ENCODE results near the gene HMCES.

Gene HMCES

DNA sequence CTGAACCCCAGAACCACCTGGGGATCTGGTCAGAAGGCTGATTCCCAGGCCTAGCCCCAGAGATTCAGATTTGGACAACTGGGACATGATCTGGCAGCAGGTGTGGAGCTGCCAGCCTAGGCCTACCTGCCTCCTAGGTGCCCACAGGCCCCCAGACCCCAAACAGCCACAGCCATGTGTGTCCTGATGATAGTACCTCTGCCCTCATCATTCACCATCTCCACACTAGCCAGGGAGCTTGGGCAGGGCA is 34.7 kb downstream of the HMCES start:
- H3K9me3 ChIP-seq (ENCODE audit: control insufficient read depth, insufficient read depth, low read depth, low read length): no peaks in the 10 kb centered on the region
- no peak overlapping the region for H3K4me3 ChIP-seq (ENCODE audit: low read depth, low read length)
- ChIA-PET CTCF (interaction anchor here (0.7 to 1.3 kb wide), 2 partner anchors 68 to 176 kb away, joined by 3 to 6 read pairs; no protein-coding TSS in a partner anchor), POLR2A (interaction anchor here (0.5 to 4.0 kb wide), 4 partner anchors 34 to 652 kb away, joined by 3 to 42 read pairs (median 4); partner anchors contain the start of genes HMCES and RAB43)
- no peak overlapping the region for H3K27ac ChIP-seq (ENCODE audit: extremely low read depth, low read depth, low read length)
- TF ChIP-seq GLI2 (tag by site-specific recombination; IDR thresholded peaks at IDR 0.05; ENCODE audit: borderline replicate concordance, low read depth): no peak
- no peak for TF ChIP-seq SCRT1 (tag by site-specific recombination; IDR thresholded peaks at IDR 0.05; ENCODE audit: borderline replicate concordance)
- TF ChIP-seq ZIC2 (tag by site-specific recombination; IDR thresholded peaks at IDR 0.05): no peak
- peaks cover 0 to 12% of the 10 kb centered on the region in 2 experiments; a peak in 1 of 3 replicates for H3K36me3 ChIP-seq (ENCODE audit: control insufficient read depth in 2 of 2, insufficient read depth in 1 of 2, low read length in 2 of 2)
- no peaks in the 10 kb centered on the region for H3K4me1 ChIP-seq (ENCODE audit: control insufficient read depth, insufficient read depth, low read length)

DNA sequence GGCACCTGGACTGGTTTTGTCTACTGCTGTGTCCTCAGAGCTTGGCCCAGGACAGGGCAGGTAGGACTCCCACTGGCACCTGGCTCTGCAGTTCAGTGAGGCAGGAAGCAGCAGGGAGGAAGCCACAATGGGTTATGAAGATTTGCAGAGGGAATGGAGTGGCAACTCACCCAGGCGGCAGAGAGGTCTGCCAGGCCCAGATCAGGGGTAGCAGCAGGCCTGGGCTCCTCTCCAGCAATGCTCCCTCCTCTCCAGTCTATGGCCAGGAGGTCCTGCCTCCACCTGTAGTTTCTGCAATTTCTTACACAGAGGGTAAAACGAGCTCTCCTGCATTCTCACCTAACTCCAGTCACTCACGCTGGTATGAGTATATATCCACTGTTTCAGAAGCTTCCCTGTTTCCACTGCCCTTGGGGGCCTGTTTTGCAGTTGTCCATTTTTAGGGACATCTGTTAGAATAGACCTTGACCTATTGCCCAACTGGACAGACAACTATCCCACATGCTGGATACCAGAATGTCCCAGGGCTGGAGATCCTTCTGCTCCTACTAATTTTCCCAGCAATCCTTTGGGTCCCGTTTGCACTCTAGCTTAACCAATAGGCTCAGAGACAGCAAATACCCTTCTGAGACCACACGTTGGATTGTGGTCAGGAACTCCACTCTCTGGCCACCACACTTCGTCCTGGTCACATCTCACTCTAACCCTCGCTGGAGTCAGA is 35.2 kb downstream of the HMCES start:
- Histone ChIP-seq H3K4me3 (ENCODE audit: low read depth, low read length) (peak overlapping the region; percentile 97), H3K4me1 (ENCODE audit: control insufficient read depth, insufficient read depth, low read length) (no peaks in the 10 kb centered on the region), H3K36me3 (ENCODE audit: control insufficient read depth in 2 of 2, insufficient read depth in 1 of 2, low read length in 2 of 2) (peaks cover 0 to 12% of the 10 kb centered on the region in 2 experiments; a peak in 1 of 3 replicates), H3K27ac (ENCODE audit: extremely low read depth, low read depth, low read length) (peak overlapping the region; percentile 83; the same call in 1 of the 2 replicates), H3K9me3 (ENCODE audit: control insufficient read depth, insufficient read depth, low read depth, low read length) (no peaks in the 10 kb centered on the region)
- TF ChIP-seq, protein P1, sequence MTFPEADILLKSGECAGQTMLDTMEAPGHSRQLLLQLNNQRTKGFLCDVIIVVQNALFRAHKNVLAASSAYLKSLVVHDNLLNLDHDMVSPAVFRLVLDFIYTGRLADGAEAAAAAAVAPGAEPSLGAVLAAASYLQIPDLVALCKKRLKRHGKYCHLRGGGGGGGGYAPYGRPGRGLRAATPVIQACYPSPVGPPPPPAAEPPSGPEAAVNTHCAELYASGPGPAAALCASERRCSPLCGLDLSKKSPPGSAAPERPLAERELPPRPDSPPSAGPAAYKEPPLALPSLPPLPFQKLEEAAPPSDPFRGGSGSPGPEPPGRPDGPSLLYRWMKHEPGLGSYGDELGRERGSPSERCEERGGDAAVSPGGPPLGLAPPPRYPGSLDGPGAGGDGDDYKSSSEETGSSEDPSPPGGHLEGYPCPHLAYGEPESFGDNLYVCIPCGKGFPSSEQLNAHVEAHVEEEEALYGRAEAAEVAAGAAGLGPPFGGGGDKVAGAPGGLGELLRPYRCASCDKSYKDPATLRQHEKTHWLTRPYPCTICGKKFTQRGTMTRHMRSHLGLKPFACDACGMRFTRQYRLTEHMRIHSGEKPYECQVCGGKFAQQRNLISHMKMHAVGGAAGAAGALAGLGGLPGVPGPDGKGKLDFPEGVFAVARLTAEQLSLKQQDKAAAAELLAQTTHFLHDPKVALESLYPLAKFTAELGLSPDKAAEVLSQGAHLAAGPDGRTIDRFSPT (tag by site-specific recombination; IDR thresholded peaks at IDR 0.05): peak; percentile 57; the same call in 1 of the 2 replicates
- TF ChIP-seq ZFHX2 (tag by site-specific recombination; conservative IDR thresholded peaks at IDR 0.05): no peak
- TF ChIP-seq ZNF76 (tag by site-specific recombination; IDR thresholded peaks at IDR 0.05; ENCODE audit: borderline replicate concordance, low read depth): peak; percentile 64; the same call in 1 of the 2 replicates
- no peak for TF ChIP-seq ZBTB8A (tag by site-specific recombination; IDR thresholded peaks at IDR 0.05)
- ChIA-PET CTCF (interaction anchor here (0.7 to 1.3 kb wide), 2 partner anchors 68 to 176 kb away, joined by 3 to 6 read pairs; no protein-coding TSS in a partner anchor), POLR2A (interaction anchor here (1.0 to 4.0 kb wide), 5 partner anchors 8 to 192 kb away, joined by 3 to 42 read pairs (median 5); partner anchors contain the start of genes HMCES and RAB43)

DNA sequence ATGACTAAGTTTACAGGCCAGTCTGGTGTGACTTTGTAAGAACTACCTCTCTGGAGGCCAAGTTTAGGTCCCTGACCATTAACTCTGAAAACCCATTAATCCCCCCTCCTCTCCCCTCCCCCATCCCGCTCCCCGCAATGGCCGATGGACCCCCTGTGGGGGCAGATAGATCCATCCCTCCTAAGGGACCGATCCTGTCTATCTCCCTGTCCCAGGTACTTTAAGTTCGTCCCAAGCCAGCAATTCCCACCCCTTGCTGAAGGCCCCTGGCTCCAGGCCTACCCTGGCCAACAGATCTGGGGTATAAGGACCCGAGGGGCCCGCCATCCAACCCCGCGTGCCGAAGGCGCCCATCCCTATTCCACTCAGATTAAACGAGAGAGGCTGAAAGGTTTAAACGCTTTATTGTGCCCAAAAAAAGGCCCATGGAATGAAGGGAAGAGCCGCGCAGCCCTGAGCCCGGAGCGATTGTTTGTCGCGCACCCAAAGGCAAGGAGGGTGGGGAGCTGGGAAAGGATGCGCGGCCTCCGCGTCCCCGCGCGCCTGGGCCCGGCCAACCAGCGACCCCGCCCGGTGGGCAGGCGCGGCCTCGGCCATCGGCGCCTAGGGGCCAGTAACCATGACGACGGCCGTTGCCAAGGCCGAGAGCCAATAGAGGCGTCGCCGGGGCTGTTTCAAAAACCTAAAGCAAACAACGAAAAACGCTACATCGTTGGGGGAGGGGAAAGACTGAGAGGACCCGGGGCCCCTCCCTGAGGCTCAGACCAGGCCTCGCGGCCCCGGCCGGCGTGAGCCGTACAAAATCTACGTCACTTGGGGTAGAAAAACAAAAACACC is 35.9 kb downstream of the HMCES start:
- H3K4me3 ChIP-seq (ENCODE audit: low read depth, low read length): peak overlapping the region; percentile 97
- H3K4me1 ChIP-seq (ENCODE audit: control insufficient read depth, insufficient read depth, low read length): no peaks in the 10 kb centered on the region
- peak overlapping the region; percentile 83 for H3K27ac ChIP-seq (ENCODE audit: extremely low read depth, low read depth, low read length)
- no peaks in the 10 kb centered on the region for H3K9me3 ChIP-seq (ENCODE audit: control insufficient read depth, insufficient read depth, low read depth, low read length)
- POLR2A ChIA-PET: interaction anchor here (0.9 to 4.0 kb wide), 8 partner anchors 9 to 436 kb away, joined by 3 to 42 read pairs (median 5); partner anchors contain the start of genes COPG1, HMCES, IFT122 and MBD4
- CTCF ChIA-PET: interaction anchor here (1.3 kb wide), 1 partner anchor 69 kb away, joined by 6 read pairs; no protein-coding TSS in a partner anchor
- H3K36me3 ChIP-seq (ENCODE audit: control insufficient read depth in 2 of 2, insufficient read depth in 1 of 2, low read length in 2 of 2): peaks cover 0 to 16% of the 10 kb centered on the region in 2 experiments; a peak in 1 of 3 replicates
- TF ChIP-seq, protein P2, sequence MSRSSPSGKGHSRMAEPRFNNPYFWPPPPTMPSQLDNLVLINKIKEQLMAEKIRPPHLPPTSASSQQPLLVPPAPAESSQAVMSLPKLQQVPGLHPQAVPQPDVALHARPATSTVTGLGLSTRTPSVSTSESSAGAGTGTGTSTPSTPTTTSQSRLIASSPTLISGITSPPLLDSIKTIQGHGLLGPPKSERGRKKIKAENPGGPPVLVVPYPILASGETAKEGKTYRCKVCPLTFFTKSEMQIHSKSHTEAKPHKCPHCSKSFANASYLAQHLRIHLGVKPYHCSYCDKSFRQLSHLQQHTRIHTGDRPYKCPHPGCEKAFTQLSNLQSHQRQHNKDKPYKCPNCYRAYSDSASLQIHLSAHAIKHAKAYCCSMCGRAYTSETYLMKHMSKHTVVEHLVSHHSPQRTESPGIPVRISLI (tag by site-specific recombination; IDR thresholded peaks at IDR 0.05): no peak
- TF ChIP-seq ZNF707 (tag by site-specific recombination; IDR thresholded peaks at IDR 0.05) (no peak), ZNF354C (tag by site-specific recombination; IDR thresholded peaks at IDR 0.05; ENCODE audit: borderline replicate concordance, low read depth) (no peak), ZNF843 (tag by site-specific recombination; IDR thresholded peaks at IDR 0.05) (no peak), ZNF600 (tag by site-specific recombination; IDR thresholded peaks at IDR 0.05) (no peak), ZNF548 (tag by site-specific recombination; IDR thresholded peaks at IDR 0.05) (no peak), ZNF366 (tag by site-specific recombination; conservative IDR thresholded peaks at IDR 0.05) (no peak)
- TF ChIP-seq, protein P3, sequence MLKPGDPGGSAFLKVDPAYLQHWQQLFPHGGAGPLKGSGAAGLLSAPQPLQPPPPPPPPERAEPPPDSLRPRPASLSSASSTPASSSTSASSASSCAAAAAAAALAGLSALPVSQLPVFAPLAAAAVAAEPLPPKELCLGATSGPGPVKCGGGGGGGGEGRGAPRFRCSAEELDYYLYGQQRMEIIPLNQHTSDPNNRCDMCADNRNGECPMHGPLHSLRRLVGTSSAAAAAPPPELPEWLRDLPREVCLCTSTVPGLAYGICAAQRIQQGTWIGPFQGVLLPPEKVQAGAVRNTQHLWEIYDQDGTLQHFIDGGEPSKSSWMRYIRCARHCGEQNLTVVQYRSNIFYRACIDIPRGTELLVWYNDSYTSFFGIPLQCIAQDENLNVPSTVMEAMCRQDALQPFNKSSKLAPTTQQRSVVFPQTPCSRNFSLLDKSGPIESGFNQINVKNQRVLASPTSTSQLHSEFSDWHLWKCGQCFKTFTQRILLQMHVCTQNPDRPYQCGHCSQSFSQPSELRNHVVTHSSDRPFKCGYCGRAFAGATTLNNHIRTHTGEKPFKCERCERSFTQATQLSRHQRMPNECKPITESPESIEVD (tag by site-specific recombination; IDR thresholded peaks at IDR 0.05): peak; percentile 65
- TF ChIP-seq, protein P4, sequence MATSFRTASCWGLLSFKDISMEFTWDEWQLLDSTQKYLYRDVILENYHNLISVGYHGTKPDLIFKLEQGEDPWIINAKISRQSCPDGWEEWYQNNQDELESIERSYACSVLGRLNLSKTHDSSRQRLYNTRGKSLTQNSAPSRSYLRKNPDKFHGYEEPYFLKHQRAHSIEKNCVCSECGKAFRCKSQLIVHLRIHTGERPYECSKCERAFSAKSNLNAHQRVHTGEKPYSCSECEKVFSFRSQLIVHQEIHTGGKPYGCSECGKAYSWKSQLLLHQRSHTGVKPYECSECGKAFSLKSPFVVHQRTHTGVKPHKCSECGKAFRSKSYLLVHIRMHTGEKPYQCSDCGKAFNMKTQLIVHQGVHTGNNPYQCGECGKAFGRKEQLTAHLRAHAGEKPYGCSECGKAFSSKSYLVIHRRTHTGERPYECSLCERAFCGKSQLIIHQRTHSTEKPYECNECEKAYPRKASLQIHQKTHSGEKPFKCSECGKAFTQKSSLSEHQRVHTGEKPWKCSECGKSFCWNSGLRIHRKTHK (tag by site-specific recombination; IDR thresholded peaks at IDR 0.05): no peak
- TF ChIP-seq, protein P5, sequence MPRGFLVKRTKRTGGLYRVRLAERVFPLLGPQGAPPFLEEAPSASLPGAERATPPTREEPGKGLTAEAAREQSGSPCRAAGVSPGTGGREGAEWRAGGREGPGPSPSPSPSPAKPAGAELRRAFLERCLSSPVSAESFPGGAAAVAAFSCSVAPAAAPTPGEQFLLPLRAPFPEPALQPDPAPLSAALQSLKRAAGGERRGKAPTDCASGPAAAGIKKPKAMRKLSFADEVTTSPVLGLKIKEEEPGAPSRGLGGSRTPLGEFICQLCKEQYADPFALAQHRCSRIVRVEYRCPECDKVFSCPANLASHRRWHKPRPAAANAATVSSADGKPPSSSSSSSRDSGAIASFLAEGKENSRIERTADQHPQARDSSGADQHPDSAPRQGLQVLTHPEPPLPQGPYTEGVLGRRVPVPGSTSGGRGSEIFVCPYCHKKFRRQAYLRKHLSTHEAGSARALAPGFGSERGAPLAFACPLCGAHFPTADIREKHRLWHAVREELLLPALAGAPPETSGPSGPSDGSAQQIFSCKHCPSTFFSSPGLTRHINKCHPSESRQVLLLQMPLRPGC (tag by site-specific recombination; IDR thresholded peaks at IDR 0.05): no peak
